ENCODE data around the gene SLC15A1. TPM values are rescaled to one million over a fixed set of nuclear protein-coding genes. Genes with fewer than 3 reads are reported as not detected.

The SLC15A1 gene
- total and polyA plus RNA-seq, 4 donors = 5.8 to 19.7 (median 11.6) TPM

DNA sequence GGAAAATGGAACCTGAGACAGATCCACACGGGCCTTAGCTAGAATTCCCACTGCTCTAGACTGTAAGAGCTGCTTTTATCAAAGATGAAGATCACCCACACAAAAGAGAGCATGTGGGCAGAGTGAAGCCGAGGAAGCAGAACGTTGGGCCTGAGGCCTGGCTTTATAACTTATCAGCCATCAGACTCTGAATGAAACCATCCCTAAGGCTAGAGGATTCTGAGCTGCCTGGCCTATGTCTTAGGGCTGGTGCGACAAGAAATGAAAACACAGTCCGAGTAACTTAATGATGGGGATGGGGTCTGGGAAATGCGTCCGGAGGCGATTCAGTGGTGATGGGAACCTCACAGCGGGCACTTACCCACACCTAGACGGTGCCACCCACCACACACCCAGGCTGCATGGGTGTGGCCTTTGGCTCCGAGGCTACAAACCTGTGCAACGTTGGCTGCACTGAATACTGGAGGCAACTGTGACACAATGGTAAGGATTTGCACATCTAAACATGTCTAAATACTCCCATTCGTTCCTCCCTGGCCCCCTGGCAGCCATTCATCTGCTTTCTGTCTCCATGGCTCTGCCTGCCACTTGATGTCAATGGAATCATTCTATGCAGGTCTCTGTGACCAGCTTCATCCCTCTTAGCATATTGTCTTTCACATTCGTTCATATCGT lies 62.0 kb downstream of the SLC15A1 start:
- TF ChIP-seq JUND (IDR thresholded peaks at IDR 0.05) = no peak
- TF ChIP-seq, protein P1, sequence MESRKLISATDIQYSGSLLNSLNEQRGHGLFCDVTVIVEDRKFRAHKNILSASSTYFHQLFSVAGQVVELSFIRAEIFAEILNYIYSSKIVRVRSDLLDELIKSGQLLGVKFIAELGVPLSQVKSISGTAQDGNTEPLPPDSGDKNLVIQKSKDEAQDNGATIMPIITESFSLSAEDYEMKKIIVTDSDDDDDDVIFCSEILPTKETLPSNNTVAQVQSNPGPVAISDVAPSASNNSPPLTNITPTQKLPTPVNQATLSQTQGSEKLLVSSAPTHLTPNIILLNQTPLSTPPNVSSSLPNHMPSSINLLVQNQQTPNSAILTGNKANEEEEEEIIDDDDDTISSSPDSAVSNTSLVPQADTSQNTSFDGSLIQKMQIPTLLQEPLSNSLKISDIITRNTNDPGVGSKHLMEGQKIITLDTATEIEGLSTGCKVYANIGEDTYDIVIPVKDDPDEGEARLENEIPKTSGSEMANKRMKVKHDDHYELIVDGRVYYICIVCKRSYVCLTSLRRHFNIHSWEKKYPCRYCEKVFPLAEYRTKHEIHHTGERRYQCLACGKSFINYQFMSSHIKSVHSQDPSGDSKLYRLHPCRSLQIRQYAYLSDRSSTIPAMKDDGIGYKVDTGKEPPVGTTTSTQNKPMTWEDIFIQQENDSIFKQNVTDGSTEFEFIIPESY (IDR thresholded peaks at IDR 0.05) = no peak
- no peak for TF ChIP-seq RAD21 (IDR thresholded peaks at IDR 0.05)
- TF ChIP-seq HNF4G (IDR thresholded peaks at IDR 0.05) = no peak
- TF ChIP-seq, protein P2, sequence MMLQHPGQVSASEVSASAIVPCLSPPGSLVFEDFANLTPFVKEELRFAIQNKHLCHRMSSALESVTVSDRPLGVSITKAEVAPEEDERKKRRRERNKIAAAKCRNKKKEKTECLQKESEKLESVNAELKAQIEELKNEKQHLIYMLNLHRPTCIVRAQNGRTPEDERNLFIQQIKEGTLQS (IDR thresholded peaks at IDR 0.05) = no peak
- no peak for TF ChIP-seq EGR1 (IDR thresholded peaks at IDR 0.05; ENCODE audit: low read depth in 2 of 2)
- no peak for TF ChIP-seq HNF4A (conservative IDR thresholded peaks at IDR 0.05)
- TF ChIP-seq, protein P3, sequence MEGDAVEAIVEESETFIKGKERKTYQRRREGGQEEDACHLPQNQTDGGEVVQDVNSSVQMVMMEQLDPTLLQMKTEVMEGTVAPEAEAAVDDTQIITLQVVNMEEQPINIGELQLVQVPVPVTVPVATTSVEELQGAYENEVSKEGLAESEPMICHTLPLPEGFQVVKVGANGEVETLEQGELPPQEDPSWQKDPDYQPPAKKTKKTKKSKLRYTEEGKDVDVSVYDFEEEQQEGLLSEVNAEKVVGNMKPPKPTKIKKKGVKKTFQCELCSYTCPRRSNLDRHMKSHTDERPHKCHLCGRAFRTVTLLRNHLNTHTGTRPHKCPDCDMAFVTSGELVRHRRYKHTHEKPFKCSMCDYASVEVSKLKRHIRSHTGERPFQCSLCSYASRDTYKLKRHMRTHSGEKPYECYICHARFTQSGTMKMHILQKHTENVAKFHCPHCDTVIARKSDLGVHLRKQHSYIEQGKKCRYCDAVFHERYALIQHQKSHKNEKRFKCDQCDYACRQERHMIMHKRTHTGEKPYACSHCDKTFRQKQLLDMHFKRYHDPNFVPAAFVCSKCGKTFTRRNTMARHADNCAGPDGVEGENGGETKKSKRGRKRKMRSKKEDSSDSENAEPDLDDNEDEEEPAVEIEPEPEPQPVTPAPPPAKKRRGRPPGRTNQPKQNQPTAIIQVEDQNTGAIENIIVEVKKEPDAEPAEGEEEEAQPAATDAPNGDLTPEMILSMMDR (IDR thresholded peaks at IDR 0.05; ENCODE audit: low read depth, low read length, missing input control) = no peak
- no peak for TF ChIP-seq NR2F2 (IDR thresholded peaks at IDR 0.05)
- no peak for TF ChIP-seq YY1 (IDR thresholded peaks at IDR 0.05)
- no peak for DNase-seq (ENCODE audit: low spot score)
- no peak overlapping the region for H3K4me3 ChIP-seq (ENCODE audit: low read depth in 1 of 3, low read length in 3 of 3)
- no peaks in the 10 kb centered on the region for H3K9me3 ChIP-seq (ENCODE audit: control insufficient read depth in 4 of 4, low read length in 3 of 4)
- H3K9ac ChIP-seq (ENCODE audit: low read depth in 1 of 2, low read length in 2 of 2) = no peak overlapping the region
- no peaks in the 10 kb centered on the region for H3K4me1 ChIP-seq (ENCODE audit: control insufficient read depth in 4 of 4, insufficient read depth in 4 of 4, low read length in 3 of 4)
- no peaks in the 10 kb centered on the region for H3K27me3 ChIP-seq (ENCODE audit: control insufficient read depth in 4 of 4, insufficient read depth in 4 of 4, low read length in 3 of 4)
- 90% methylated on average over 15 of the region's 15 CpGs for WGBS
- peaks cover 0 to 7% (median 3%) of the 10 kb centered on the region in 4 donors for H3K36me3 ChIP-seq (ENCODE audit: control insufficient read depth in 4 of 4, insufficient read depth in 3 of 4, low read depth in 1 of 4, low read length in 3 of 4)
- no peak overlapping the region for H3K27ac ChIP-seq (ENCODE audit: low read depth in 1 of 2, low read length in 2 of 2)

DNA sequence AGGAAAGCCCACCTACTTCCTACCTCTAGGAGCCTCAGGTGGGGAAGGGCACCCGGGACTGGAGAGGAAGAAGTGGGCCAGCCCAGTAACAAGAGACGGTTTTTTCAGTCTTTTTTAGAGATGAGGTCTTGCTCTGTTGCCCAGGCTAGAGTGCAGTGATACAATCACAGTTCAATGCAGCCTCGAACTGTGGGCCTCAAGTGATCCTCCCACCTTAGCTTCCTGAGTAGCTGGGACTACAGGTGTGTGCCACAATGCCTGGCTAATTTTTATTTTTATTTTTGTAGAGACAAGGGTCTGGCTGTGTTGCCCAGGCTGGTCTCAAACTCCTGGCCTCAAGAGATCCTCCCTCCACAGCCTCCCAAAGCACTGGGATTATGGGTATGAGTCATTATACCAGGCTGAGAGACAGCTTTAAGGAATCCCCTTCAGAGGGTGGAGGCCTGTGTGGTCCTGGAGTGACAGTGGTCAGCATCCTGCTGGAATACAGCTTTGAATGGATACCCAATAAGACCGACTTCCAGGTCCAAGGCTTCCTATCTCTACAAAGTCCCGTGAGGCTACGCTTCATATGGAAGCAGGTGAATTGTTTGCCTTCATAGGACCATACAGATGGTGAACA lies 63.0 kb downstream of the SLC15A1 start:
- peaks cover 0 to 10% (median 4%) of the 10 kb centered on the region in 4 donors for H3K36me3 ChIP-seq (ENCODE audit: control insufficient read depth in 4 of 4, insufficient read depth in 3 of 4, low read depth in 1 of 4, low read length in 3 of 4)
- H3K4me3 ChIP-seq (ENCODE audit: low read depth in 1 of 3, low read length in 3 of 3) = no peak overlapping the region
- H3K9me3 ChIP-seq (ENCODE audit: control insufficient read depth in 4 of 4, low read length in 3 of 4) = no peaks in the 10 kb centered on the region
- no peak overlapping the region for H3K27ac ChIP-seq (ENCODE audit: low read depth in 1 of 2, low read length in 2 of 2)
- H3K4me1 ChIP-seq (ENCODE audit: control insufficient read depth in 4 of 4, insufficient read depth in 4 of 4, low read length in 3 of 4) = no peaks in the 10 kb centered on the region
- no peak for DNase-seq (ENCODE audit: low spot score)
- WGBS = 95% methylated on average over 6 of the region's 6 CpGs
- H3K9ac ChIP-seq (ENCODE audit: low read depth in 1 of 2, low read length in 2 of 2) = no peak overlapping the region
- TF ChIP-seq GABPA (IDR thresholded peaks at IDR 0.05 in 1 of 2, conservative IDR thresholded peaks at IDR 0.05 in 1 of 2) (no peak), FOXA1 (IDR thresholded peaks at IDR 0.05) (no peak), FOXA2 (IDR thresholded peaks at IDR 0.05) (no peak), RAD21 (IDR thresholded peaks at IDR 0.05) (no peak), HNF4G (IDR thresholded peaks at IDR 0.05) (no peak), RXRA (IDR thresholded peaks at IDR 0.05) (no peak), YY1 (IDR thresholded peaks at IDR 0.05) (no peak), EGR1 (IDR thresholded peaks at IDR 0.05; ENCODE audit: low read depth in 2 of 2) (no peak)
- TF ChIP-seq, protein P3 (IDR thresholded peaks at IDR 0.05; ENCODE audit: low read depth, low read length, missing input control) = no peak
- TF ChIP-seq, protein P2 (IDR thresholded peaks at IDR 0.05) = no peak
- H3K27me3 ChIP-seq (ENCODE audit: control insufficient read depth in 4 of 4, insufficient read depth in 4 of 4, low read length in 3 of 4) = no peaks in the 10 kb centered on the region

Measured in liver (tissue), 9 donors.